Right ventricle myocardium inferior (tissue), 1 donor: ENCODE data around the gene SPOP. TPM values are rescaled to one million over a fixed set of nuclear protein-coding genes. Genes with fewer than 3 reads are reported as not detected.

ENCODE experiments used
- ATAC-seq: fragments of 200-7000 bp; cut with Tn5 transposase; one replicate; pipeline ENCODE4 v1.9.1; 2020; ENCODE audit warnings: mild to moderate bottlenecking, moderate library complexity
- DNase-seq: peaks from one replicate; pipeline ENCODE4 v3.0.0; 2021; ENCODE audit errors: missing footprints
- intact Hi-C: fragments of 100-400 bp; cut with DNase I; formaldehyde crosslinking; loops from one replicate; pipeline ENCODE4 v1.11.0; 2022
- total RNA-seq: library from RNA; stranded (reverse); fragmentation: NEBNext Ultra II Directional; extraction: Animal tissue kit (Norgen Biotek cat#: 25700); gene quantifications from one replicate; pipeline ENCODE4 v1.2.1, GENCODE V29; 2021
- donor health status: DM: no; HTN: yes; CAD: no; lungs with severe emphysema.

Gene SPOP
- total RNA-seq, 1 donor from 2014 or later, result 73.1 TPM

DNA sequence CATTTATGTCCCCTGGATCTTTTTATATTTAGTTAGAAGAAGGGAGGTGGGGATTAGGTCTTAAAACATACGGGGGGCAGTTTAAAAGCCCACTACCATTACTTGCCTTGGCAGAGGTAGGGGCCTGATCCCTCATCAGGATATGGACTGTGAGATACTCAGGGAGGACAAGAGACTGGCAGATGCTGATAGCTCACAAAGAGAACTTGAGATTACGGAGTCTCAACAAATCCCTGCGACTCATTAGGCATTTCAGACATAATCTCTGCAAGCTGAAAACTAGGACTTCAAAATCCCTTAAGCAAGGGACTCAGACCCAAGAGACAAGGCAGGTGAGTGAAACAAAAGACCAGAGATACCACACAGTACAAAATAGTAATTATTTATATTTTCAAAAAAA is 79.0 kb downstream of the SPOP start:
- DNase-seq (no peak), ATAC-seq (no peak)
- intact Hi-C loops, result no loop called here

DNA sequence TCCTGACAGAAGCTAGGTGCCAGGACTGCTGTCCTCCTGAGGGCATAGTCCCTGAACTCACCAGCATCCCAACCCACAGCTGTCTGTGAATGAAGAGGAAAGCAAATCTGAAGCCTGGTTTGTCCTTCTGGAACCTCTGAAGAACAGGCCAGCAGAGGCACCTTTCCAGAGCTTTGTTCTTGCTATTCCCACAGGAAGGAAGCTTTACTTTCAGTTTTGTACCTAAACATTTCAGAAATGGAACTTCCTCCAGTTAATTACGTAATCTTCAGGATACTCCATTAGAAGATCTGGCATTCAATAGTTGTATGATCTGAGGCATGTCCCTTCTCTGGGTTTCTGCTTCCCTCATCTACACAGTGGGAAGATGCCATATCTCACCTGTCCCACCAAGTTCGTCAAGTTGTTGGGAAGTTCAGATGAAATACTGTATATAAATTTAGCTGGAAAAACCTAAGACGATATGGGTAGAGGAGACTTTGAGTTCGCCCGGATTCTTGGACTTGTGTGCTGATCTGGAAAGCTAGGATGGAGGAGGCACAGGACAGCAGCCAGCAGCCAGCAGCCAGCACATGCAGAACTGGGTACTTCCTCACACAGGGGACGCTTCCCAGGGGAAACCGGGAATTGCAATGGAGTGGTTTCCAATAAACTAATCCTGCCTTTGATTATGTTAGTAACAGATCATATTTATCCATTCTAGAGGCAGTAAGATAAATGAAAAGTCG is 79.8 kb downstream of the SPOP start:
- DNase-seq, result no peak
- ATAC-seq, result no peak
- intact Hi-C loops, result no loop called here

DNA sequence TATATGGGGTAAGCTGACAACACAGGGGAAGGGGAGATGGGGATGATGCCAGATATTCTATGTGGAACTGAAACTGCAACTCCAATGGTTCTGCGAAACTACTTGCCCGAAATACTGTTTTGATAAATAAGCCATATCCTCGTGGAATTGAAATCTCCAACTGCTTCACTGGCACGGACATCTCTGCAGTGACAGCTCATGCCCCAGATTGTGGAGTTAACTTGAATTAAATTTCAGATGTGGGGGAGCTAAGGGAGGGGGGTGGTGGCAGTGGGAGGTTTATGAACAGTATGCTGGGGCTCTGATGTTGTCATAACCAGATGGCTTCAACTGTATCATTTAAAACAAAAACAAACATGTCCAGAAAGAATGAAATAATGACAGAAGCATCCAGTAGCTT is 80.5 kb downstream of the SPOP start:
- intact Hi-C loops, result no loop called here
- no peak for ATAC-seq
- DNase-seq, result no peak

DNA sequence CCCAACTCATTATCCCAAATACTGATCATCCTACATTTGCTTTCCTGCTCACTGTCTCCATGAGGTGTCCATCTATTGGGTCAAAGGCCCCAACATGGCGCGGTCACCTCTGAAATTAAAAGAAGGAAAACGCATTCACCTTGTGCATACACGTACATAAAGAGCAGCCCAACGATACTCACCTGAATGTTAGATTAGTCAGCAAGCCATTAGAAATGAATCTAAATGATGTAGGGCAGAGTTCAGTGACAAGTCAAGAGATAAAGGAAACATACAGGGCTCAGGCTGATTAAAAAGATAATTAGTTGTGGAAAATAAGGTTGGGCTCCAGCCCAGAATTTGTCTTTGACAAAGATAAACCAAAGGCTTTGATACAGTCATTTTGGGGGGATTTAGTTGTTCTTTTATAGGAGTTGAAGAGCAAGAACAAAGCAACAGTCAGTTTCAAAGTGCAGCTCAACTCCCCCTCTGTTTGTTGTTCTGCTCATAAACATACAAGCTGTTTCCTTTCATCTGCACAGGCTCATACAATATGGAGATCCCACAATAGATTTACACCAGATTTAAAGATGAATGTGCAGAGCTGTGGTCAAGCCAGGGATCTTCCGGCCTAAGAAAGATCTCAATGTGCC is 81.2 kb downstream of the SPOP start:
- no peak for DNase-seq
- no peak for ATAC-seq
- intact Hi-C loops, result no loop called here

DNA sequence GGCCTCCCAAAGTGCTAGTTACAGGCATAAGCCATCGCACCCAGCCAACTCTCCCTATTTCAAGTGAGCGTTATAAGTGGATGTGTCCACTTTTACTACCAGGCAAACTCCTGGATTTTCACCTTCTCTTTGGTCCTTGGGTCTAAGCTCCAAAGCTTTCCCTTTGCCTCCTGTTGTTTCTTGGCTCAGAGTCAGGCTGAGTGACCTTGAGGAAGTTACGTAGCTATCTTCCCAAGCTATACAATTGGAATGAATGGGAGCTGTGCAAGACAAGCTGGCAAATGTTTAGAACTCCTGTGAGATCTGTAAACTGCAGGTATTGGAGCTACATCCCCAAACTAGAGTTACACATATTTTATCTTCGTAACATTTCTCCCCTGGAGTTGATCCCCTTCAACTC is 81.9 kb downstream of the SPOP start:
- DNase-seq, result no peak
- intact Hi-C loops, result no loop called here
- ATAC-seq, result no peak

DNA sequence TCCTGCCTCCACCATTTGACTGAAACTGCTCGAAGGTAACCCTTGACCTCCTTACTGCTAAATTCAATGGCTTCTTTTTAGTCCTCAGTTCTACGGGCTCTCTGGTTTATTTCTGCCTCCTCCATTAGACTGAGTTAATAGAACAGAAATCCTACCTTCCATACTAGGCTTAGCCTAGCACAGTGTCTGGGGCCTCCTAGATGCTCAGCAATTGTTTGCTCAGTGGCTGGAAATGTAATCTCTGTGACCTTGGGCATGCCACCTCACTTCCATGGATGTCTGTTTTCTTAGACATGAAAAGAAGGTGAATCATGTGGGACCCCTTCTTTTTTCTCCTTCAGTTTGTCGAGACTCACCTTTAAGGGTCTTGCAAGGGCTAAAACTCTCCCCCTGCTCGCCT is 82.6 kb downstream of the SPOP start:
- DNase-seq, result no peak
- ATAC-seq, result no peak
- intact Hi-C loops, result no loop called here

DNA sequence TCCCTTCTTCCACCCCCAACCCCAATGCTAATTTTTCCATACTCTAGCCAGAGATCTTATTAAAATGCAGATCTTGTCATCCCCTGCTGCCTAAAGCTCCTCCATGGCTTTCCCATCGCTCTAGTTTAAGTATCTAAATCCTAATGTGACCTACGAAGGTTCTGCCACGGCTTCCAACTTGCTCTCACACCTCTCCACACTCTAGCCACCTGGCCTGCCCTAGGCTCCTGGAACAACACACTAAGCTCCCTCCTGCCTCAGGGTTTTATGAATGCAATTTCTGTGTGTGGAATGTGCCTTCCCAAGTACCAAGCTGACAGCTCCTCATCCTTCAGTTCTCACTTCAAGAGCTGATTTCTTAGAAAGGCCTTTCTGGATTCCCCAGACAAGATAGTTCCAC is 85.6 kb downstream of the SPOP start:
- no peak for ATAC-seq
- no peak for DNase-seq
- intact Hi-C loops, result no loop called here

DNA sequence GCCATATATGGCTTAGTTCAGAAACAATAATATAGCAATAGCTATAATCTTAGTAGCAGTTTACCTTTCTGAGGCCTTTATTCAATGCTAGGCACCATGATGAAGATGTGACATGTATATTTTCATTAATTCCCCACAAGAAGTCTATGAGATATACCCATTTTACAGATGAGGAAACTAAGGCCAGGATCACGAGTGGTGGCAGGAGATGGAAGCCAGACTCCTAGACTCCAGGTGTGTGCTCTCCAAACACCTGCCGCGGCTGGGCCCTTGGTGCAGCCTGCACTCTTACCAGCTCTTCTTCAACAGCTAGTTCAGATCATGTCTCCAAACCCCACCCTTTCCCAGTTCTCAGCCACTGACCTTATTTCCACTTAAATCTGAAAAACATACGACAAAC is 87.0 kb downstream of the SPOP start:
- ATAC-seq (no peak), DNase-seq (no peak)
- intact Hi-C loops, result no loop called here

DNA sequence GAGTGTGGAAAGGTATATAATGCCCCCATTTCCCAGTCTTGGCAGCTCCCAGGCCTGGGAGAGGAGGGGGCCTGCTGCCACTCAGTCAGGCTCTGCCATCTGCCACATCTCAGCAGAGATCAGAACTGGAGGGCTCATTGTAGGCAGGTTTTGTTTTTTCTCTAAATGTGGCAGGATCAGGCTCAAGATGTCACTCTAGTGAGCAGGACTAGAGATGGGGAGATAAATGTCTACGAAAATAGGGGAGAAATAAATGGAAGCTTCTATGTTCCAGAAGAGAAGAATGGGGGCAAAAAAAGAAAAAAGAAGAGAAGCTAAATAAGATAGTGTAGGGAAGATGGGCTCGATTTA is 88.3 kb downstream of the SPOP start:
- DNase-seq (no peak), ATAC-seq (no peak)
- intact Hi-C loops, result no loop called here

DNA sequence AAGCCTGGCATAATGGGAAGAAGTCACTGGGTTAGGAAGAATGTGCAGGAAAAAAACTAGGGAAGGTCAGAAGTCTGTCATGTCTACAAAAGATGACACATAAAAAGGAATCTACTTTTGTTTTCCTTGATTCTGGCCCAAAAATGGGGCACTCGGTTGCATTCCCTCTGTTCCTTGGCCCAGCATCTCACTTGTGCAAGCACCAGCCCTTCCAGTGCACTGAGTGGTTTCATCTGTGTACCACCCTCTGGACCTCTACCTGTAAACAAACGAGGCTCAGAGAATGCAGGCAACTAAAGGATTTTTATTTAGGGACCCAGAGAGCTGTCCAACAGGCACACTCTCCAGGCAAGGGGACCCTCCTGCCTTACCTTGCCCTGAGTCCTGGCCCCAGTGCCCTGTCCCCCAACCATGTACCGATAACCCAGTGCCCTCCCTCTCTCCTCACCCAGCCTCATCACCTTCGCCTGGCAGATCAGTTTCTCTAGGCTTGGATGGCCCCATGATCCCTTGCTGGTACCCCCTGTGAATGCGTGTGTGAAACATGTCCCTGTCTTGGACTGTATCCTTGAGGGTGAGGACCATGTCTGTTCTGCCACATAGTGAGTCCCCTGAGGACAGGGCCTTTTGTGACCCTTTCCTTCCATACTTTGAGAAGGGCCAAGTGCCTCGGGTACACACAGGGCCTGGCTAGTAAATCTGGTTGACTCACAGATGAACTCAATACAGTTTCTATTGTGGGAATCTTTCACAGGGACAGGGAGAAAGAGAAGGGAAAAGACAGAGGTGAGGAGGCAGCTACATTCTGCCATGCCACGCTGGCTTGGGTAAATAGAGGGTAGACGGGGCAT is 88.9 kb downstream of the SPOP start:
- ATAC-seq (no peak), DNase-seq (no peak)
- intact Hi-C loops, result no loop called here

DNA sequence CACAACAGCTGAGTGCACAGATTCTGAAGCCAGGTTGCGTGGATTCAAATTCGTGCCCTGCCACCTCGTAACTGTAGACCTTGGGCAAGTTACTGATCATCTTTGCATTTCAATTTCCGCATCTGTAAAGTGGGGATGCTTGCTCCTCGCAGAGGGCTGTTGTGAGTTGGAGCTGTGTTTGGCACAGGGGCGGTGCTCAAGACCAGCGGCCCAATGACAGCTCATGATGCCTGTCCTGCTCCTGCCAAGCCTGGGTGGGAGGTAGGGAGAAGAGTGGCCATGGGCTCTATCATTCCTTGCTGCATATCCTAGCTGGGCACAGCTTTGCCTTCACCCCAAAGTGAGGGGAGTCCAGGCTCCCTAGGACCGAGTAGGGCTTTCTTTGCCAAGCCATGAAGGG is 89.6 kb downstream of the SPOP start:
- DNase-seq (no peak), ATAC-seq (no peak)
- intact Hi-C loops, result no loop called here

DNA sequence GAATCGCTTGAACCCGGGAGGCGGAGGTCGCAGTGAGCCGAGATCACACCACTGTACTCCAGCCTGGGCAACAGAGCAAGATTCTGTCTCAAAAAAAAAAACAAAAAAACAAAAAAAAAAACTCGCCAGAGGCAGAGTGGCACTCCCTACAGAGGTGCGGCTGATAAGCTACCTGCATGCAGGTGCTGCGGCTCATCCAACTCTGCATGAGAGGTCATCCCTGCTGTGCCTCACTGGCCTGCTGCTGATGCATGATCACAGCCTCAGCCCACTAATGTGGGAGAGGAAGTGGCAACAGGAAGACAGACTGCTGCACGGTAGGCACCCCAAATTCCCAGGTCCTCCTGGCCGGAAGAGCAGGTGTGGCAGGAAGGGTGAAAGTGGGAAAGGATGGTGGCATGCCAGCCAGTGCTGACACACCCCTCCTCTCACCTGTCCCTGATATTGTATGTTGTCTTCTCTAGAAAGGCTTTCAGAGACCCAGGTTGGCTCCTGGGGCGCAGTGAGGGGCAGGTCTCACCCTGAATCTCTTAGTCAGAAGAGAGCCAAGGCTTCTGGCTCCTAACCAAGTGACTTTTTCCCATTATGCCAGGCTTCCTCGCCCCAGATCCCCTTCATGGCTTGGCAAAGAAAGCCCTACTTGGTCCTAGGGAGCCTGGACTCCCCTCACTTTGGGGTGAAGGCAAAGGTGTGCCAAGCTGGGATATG is 90.4 kb downstream of the SPOP start:
- intact Hi-C loops, result no loop called here
- ATAC-seq, result no peak

DNA sequence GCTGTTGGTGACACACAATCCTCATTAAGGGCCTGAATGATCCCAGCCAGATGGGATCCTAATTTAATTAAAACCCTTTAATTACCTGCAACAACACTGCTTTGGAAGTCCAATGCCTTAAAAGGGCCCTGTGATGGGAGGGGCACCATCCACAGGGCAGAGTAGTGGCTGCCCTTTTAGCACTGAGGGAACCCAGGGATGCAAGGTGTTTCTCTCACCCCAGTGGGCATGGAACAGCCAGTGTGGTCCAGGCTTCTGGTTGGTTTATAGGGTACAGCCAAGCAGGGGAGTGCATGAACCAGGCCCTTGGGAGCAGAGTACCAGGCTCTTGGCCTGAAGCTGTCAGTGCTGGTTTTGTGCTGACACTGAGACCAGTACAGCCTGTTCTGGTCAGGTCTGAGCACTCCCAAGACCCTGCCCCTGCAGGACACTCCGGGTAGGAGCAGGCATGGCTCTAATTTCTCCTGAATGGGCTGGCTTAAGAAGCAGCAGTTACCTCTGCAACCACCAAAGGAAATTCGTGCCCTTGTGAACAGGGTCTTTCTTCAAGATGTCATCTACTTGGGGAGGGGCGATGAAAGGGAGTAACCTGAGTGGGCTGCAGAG is 92.4 kb downstream of the SPOP start:
- DNase-seq, result no peak
- intact Hi-C loops, result no loop called here
- ATAC-seq, result no peak

More for the DNA sequence above, 90.4 kb downstream of the SPOP start:
- DNase-seq, result no peak

DNA sequence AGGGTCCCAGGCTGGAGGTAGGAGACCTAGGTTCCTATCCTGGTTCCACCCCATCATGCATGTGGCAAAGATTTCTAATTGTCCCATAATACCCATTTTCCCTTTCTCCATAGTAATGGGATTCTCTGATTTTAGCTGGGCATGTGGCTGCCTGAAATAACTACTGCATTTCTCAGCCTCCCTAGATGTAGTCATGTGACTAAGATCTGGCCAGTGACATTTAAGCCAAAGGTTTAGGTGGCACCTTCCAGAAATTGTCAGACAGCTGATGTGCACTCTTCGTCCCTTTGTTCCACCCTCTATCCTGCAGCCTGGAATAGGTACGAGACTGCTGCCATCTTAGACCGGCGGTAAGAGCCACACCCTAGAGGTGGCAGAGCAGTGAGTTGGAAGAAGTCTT is 94.0 kb downstream of the SPOP start:
- DNase-seq (no peak), ATAC-seq (no peak)
- intact Hi-C loops, result no loop called here

DNA sequence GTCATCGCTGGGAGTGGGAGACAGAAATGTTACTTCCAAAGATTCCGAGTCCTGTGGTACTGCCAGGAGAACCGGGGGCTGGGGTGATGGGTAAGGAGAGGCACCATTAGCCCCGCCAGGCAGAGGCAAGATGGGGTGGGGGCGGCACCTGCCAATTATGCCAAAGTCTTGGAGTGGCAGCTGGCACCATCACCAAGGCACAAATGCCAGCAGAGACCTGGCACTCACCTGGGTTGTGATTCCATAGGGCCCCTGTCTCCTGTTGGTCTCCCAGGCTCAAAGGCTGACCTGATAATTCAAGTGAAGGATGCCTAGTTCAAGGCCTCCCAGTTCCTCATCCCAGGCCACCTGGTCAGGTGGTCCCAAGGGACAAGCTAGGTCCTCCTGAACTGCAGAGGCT is 94.7 kb downstream of the SPOP start:
- intact Hi-C loops, result no loop called here
- ATAC-seq (no peak), DNase-seq (peak; percentile 56)

DNA sequence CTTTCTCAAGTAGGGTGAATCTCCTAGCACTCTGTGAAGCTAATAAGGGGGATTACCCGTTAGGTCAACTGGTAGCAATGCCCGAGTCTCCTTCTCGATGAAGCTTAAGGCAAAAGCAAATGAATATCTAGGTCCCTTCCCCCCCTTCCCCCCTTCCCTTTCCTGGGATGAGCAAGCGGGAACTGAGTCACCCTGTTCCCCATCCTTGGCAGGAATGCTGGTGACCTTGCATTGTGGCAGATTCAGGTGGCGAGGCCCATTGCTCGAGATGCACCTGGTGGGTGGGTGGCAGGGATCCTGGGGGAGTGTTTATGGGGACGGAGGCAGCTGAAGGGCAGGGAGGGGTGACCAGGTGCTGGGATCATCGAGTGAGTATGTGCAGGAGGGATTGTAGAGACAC is 95.1 kb downstream of the SPOP start:
- intact Hi-C loops, result no loop called here
- no peak for ATAC-seq
- DNase-seq, result peak; percentile 14

DNA sequence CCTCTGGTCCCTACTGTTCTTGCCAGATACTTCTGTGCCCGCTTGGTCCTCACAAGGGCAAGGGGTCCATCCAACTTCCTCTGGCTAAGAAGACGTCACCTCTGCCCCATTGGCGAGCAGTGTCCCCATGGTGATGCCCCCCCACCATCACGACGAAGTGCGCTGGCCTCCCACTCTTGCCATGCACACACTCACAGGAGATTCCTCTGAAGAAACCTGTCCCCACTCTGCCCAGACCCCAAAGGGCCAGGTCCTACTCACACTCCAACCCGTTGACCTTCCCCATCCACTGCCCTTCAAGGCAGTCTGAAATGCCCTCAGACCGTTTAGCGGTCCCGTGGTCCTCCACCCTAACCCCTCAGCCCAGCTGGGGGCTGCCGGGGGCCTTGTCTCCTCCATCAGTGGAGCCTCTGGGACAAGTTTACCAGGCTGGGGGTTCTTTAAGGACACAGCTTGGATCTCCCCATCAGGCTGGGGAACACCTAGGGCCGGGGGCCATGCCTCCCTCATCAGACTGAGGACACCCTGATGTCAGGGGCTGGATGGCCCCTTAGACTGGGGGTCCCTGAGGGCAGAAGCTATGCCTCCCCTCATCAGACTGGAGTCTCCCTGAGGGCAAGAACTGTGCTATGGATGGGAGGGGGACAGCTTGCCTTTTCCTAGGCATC is 95.7 kb downstream of the SPOP start:
- ATAC-seq (no peak), DNase-seq (peak; percentile 22)
- intact Hi-C loops, result no loop called here

DNA sequence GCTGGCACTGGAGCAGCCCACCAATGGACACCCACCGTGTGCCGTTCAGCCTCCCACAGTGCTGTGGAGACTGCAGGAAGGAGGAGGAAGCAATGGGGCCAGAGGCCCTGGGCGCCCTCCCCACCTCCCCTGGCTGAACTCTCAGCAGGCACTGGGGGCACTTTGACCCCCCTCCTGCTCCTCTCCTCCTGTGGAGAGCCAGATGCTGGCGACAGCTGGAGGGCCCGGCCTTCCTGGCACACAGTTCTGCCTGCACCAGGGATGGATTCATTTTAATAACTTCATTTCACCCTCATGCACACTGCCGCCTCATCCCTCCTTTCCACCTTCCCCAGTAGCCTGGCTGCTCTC is 96.3 kb downstream of the SPOP start:
- peak; percentile 37 for DNase-seq
- intact Hi-C loops, result no loop called here
- no peak for ATAC-seq
